M059J (cell line): ENCODE data around the gene MPPE1. TPM values are rescaled to one million over a fixed set of nuclear protein-coding genes. Genes with fewer than 3 reads are reported as not detected.

ENCODE experiments used
- DNase-seq: peaks from one replicate; pipeline ENCODE4 v3.0.0-alpha.2; 2012; ENCODE audit warnings: low read depth
- total RNA-seq: library from RNA; depleted of rRNA; stranded (reverse); fragments of >200 nt; shearing (Covaris generic); gene quantifications from 2 replicates; pipeline ENCODE4 v1.2.3, GENCODE V29; 2014

The MPPE1 gene
- total RNA-seq, 1 experiment from 2014 or later = 34.7 TPM

DNA sequence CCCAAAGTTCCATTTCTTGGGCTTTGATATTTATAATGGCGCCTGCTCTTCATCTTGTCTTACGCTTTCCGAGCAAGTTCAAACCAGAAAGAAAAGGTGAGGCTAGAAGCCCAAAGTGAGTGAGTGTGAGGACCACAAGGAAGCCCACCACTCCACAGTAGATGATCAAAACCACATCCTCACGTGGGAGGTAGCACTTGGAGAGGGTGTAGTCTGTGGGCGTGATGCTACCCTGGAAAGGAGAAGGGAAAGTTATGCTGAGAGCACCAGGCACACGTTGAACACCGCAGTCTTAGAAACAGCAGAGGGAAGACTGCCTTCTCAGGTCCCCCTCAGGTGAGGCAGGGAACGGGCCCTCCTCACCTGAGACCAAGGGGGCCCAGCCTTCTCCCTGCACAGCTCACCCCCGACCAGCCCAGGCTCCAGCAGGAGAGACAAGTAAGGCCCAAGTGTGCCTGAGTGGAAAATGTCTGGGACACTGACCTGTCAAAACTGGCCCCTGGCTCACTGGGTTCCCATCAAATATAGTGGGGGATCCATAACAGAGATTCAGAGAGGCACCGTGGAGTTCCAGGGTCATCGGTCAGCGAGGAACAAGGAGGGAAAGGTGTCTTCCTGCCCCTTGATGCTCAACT is 23.6 kb downstream of the MPPE1 start:
- no peak for DNase-seq

GRCh38 chr18:11883153-11883552 is 25.0 kb downstream of the MPPE1 start:
- no peak for DNase-seq

- DNase-seq = no peak
These were observed 25.5 kb downstream of the MPPE1 start for GRCh38 chr18:11882636-11883035.

DNA sequence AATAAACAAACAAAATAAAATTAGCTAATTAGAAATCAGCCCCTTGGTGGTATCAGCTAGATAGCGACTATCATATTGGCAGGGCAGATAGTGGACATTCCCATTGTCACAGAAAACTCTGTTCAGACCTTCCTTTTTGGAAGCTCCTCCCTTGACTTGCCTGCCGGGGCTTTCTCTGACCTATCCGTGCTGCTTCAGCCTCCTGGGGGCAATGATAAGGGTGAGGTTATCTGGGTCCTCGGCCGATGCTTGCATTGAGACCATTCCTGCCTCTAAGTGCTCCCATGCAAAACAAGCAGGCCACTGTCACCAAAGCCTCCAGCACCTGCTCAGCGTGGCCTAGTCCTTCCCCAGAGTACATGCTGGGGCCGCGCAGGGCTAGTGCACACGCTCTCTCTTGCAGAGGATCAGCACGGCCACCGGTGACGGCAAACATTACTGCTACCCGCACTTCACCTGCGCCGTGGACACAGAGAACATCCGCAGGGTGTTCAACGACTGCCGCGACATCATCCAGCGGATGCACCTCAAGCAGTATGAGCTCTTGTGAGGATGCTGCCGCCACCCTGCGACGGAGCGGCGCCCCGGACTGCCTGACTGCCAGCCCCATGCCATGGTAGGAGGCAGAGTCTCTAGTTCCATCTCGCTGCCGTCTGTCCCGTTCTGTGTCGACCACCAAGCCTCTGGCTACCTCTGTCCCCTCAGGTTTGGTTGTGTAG is 27.4 kb downstream of the MPPE1 start:
- no peak for DNase-seq

- no peak for DNase-seq
These were observed 30.5 kb downstream of the MPPE1 start for GRCh38 chr18:11877497-11878135.

- no peak for DNase-seq
These were observed 33.4 kb downstream of the MPPE1 start for GRCh38 chr18:11874676-11875075.

GRCh38 chr18:11873670-11874340 is 34.3 kb downstream of the MPPE1 start:
- DNase-seq = no peak

GRCh38 chr18:11872479-11873136 is 35.5 kb downstream of the MPPE1 start:
- peak; percentile 68 for DNase-seq

DNA sequence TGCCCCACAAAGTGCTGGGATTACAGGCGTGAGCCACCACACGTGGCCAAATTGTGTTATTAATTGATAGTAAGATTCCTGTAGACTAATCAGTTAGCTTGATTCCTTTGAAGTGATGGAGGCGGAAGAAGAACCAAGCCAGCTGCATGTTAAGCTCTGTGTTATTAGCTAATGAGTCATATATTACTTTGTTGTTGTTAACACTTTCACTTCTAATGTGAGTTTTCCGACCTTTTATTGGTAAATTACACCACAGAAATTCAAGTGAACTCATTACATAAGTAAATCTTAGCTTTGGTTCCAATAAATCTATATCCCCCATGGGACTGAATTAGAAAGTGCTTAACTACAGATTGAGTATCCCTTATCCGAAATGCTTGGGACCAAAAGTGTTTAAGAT is 36.6 kb downstream of the MPPE1 start:
- no peak for DNase-seq

- no peak for DNase-seq
These were observed 39.9 kb downstream of the MPPE1 start for GRCh38 chr18:11868230-11868629.

- no peak for DNase-seq
These were observed 41.4 kb downstream of the MPPE1 start for GRCh38 chr18:11866764-11867163.

DNA sequence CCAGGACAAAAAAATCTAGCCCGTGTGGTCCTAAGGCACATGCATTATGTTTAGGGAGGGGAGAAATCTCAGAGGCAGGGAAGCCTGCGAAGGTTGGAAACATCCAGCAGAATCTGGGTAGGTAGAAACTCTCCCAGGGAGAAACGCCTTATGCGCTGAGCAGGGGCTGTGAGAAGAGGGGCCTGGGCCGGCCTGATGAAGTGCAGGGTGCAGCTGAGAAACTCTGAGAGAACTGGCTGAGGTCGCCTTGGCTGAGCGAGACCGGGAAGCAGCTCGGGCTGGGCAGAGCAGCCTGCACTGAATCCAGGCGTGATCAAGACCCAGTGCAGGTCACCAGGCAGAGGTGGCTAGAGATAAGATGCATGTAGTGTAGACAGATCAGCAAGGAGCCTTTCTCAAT is 41.8 kb downstream of the MPPE1 start:
- no peak for DNase-seq

DNA sequence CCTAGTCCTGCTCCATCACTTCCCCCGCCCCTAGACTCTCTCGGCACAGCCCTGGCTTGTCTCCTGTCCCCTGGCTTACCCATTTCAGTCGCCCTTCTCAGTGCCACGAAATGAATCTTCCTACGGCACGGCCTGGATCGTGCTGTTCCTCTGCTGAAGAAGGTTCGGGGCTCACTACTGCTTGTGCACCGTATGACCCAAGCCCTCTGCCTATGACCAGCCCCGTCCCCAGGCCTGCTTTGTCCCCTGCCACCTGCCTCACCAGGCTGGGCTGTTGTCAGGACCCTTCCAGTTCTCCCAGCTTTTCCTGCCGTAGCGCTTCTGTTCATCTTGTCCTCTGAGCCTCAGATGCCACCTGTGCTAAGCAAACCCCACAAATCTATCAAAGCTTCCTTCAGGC is 43.0 kb downstream of the MPPE1 start:
- DNase-seq = no peak

- no peak for DNase-seq
These were observed 43.6 kb downstream of the MPPE1 start for GRCh38 chr18:11864471-11864870.

DNA sequence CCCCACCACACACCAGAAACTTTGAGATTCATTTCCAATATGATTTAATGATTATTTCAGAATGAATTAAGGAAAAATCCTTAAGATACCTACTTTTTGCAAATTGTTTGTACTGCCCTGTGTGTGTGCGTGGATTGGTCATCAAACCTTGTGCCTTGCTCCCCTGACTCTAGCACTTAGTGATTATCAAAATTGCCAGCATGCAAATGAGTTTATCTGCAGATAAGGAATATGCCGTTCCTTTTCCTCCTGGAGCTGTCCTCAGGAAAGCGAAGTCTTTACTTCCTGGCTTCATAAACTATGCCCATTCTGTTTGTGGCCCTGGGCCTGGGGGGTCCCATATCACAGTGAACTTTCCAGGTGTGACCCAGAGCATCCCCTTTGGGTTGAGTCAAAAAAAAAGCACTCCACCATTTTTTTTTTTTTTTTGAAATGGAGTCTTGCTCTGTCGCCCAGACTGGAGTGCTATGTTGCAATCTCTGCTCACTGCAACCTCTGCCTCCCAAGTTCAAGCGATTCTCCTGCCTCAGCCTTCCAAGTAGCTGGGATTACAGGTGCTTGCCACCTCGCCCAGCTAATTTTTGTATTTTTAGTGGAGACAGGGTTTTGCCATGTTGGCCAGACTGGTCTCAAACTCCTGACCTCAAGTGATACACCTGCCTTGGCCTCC is 45.5 kb downstream of the MPPE1 start:
- no peak for DNase-seq

GRCh38 chr18:11861583-11862288 is 46.4 kb downstream of the MPPE1 start:
- DNase-seq = no peak

GRCh38 chr18:11860594-11861450 is 47.3 kb downstream of the MPPE1 start:
- no peak for DNase-seq

- DNase-seq = peak; percentile 96
These were observed 48.2 kb downstream of the MPPE1 start for GRCh38 chr18:11859903-11860407.

DNA sequence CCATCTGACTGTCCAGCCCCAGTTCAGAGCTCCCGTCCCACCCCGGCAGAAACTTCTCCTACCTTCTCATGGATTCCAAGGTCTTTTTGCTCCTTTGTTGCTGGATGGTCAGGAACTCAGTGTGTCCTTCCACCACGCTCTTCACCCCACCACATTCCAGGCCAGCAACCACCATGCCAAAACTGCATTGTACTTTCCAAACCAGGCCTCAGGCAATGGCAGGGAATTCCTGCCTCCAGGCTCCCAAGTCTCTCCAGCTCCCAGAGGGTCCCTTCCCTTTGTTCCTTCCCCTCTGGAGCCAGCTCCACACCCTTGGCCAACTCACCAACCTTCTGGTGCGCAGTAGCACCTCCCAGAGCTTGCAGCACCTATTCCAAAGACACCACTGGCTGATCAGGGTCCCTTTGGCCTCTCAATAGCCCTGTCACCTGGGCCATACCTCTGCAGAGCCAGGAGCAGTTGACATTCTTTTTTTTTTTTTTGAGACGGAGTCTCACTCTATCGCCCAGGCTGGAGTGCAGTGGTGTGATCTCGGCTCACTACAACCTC is 48.8 kb downstream of the MPPE1 start:
- DNase-seq = peak; percentile 65
